Fibroblast of mammary gland (primary cell): Measurements from ENCODE around the gene ANK3.

ENCODE experiments used
- DNase-seq: peaks from one replicate; pipeline ENCODE4 v3.0.0-alpha.2; 2010; ENCODE audit warnings: low read depth
- H3K4me3 ChIP-seq: 2 replicates; pipeline ENCODE4 v1.5.1; 2011; ENCODE audit warnings: low read depth, mild to moderate bottlenecking, low read length, moderate library complexity; ENCODE audit not compliant: control insufficient read depth
- CTCF ChIP-seq: conservative IDR thresholded peaks from 2 replicates; pipeline ENCODE4 v1.5.1; 2011; ENCODE audit warnings: low read depth, low read length, inconsistent platforms; ENCODE audit not compliant: control insufficient read depth, insufficient read depth

ANK3 gene

GRCh38 chr10:60338002-60338564, 51.6 kb downstream of the ANK3 start:
- no peak for DNase-seq
- no peak overlapping the region for H3K4me3 ChIP-seq
- no peak for TF ChIP-seq CTCF

GRCh38 chr10:60336901-60337630, 52.6 kb downstream of the ANK3 start:
- no peak for DNase-seq
- TF ChIP-seq CTCF, result no peak
- no peak overlapping the region for H3K4me3 ChIP-seq

- peak; percentile 35 for TF ChIP-seq CTCF
- H3K4me3 ChIP-seq, result no peak overlapping the region
These were observed 54.0 kb downstream of the ANK3 start for GRCh38 chr10:60335708-60336107.

GRCh38 chr10:60334991-60335390, 54.7 kb downstream of the ANK3 start:
- H3K4me3 ChIP-seq, result no peak overlapping the region
- no peak for TF ChIP-seq CTCF
- DNase-seq, result no peak

More at GRCh38 chr10:60335708-60336107, 54.0 kb downstream of the ANK3 start:
- peak; percentile 27 for DNase-seq

- no peak for TF ChIP-seq CTCF
- no peak overlapping the region for H3K4me3 ChIP-seq
- DNase-seq, result no peak
These were observed 57.3 kb downstream of the ANK3 start for GRCh38 chr10:60332371-60332770.

GRCh38 chr10:60331886-60332285, 57.8 kb downstream of the ANK3 start:
- no peak for DNase-seq
- no peak overlapping the region for H3K4me3 ChIP-seq
- TF ChIP-seq CTCF, result no peak

- no peak for DNase-seq
- H3K4me3 ChIP-seq, result no peak overlapping the region
- TF ChIP-seq CTCF, result no peak
These were observed 66.5 kb downstream of the ANK3 start for GRCh38 chr10:60323162-60323561.
